ENCODE results near the gene TMEM95.
A peak's percentile ranks its signal among the peaks of the same experiment; 100 is the strongest.

TMEM95 gene

GRCh38 chr17:7329997-7330637 lies 24.8 kb upstream of the TMEM95 start (continued):
- peak; percentile 72 for TF ChIP-seq PATZ1 (tag by site-specific recombination; IDR thresholded peaks at IDR 0.05)
- peak; percentile 76; the same call in 1 of the 2 replicates for TF ChIP-seq IKZF3 (tag by site-specific recombination; IDR thresholded peaks at IDR 0.05)
- TF ChIP-seq, protein P1, sequence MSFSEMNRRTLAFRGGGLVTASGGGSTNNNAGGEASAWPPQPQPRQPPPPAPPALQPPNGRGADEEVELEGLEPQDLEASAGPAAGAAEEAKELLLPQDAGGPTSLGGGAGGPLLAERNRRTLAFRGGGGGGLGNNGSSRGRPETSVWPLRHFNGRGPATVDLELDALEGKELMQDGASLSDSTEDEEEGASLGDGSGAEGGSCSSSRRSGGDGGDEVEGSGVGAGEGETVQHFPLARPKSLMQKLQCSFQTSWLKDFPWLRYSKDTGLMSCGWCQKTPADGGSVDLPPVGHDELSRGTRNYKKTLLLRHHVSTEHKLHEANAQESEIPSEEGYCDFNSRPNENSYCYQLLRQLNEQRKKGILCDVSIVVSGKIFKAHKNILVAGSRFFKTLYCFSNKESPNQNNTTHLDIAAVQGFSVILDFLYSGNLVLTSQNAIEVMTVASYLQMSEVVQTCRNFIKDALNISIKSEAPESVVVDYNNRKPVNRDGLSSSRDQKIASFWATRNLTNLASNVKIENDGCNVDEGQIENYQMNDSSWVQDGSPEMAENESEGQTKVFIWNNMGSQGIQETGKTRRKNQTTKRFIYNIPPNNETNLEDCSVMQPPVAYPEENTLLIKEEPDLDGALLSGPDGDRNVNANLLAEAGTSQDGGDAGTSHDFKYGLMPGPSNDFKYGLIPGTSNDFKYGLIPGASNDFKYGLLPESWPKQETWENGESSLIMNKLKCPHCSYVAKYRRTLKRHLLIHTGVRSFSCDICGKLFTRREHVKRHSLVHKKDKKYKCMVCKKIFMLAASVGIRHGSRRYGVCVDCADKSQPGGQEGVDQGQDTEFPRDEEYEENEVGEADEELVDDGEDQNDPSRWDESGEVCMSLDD (tag by site-specific recombination; IDR thresholded peaks at IDR 0.05), result 0 out of 2 replicates have a peak, but pooled peaks have one; percentile 24
- peak; percentile 85 for TF ChIP-seq GLIS1 (tag by site-specific recombination; IDR thresholded peaks at IDR 0.05)
- TF ChIP-seq ZNF23 (tag by site-specific recombination; IDR thresholded peaks at IDR 0.05; ENCODE audit: borderline replicate concordance), result no peak
- TF ChIP-seq ZNF202 (tag by site-specific recombination; IDR thresholded peaks at IDR 0.05; ENCODE audit: borderline replicate concordance), result no peak
- TF ChIP-seq ZNF596 (tag by site-specific recombination; IDR thresholded peaks at IDR 0.05), result no peak
- TF ChIP-seq, protein P2, sequence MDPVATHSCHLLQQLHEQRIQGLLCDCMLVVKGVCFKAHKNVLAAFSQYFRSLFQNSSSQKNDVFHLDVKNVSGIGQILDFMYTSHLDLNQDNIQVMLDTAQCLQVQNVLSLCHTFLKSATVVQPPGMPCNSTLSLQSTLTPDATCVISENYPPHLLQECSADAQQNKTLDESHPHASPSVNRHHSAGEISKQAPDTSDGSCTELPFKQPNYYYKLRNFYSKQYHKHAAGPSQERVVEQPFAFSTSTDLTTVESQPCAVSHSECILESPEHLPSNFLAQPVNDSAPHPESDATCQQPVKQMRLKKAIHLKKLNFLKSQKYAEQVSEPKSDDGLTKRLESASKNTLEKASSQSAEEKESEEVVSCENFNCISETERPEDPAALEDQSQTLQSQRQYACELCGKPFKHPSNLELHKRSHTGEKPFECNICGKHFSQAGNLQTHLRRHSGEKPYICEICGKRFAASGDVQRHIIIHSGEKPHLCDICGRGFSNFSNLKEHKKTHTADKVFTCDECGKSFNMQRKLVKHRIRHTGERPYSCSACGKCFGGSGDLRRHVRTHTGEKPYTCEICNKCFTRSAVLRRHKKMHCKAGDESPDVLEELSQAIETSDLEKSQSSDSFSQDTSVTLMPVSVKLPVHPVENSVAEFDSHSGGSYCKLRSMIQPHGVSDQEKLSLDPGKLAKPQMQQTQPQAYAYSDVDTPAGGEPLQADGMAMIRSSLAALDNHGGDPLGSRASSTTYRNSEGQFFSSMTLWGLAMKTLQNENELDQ (tag by site-specific recombination; IDR thresholded peaks at IDR 0.05; ENCODE audit: low read depth), result no peak
- no peak for TF ChIP-seq ZNF558 (tag by site-specific recombination; IDR thresholded peaks at IDR 0.05)
- no peak for TF ChIP-seq ZNF571 (tag by site-specific recombination; IDR thresholded peaks at IDR 0.05)
- TF ChIP-seq ZNF19 (tag by site-specific recombination; IDR thresholded peaks at IDR 0.05; ENCODE audit: low read depth), result no peak
- peak; percentile 96 for TF ChIP-seq ZNF423 (tag by site-specific recombination; IDR thresholded peaks at IDR 0.05)
- peak; percentile 73 for TF ChIP-seq SP2 (tag by site-specific recombination; IDR thresholded peaks at IDR 0.05)
- TF ChIP-seq ZBTB20 (tag by site-specific recombination; IDR thresholded peaks at IDR 0.05), result peak; percentile 17; the same call in 1 of the 2 replicates
- TF ChIP-seq, protein P3, sequence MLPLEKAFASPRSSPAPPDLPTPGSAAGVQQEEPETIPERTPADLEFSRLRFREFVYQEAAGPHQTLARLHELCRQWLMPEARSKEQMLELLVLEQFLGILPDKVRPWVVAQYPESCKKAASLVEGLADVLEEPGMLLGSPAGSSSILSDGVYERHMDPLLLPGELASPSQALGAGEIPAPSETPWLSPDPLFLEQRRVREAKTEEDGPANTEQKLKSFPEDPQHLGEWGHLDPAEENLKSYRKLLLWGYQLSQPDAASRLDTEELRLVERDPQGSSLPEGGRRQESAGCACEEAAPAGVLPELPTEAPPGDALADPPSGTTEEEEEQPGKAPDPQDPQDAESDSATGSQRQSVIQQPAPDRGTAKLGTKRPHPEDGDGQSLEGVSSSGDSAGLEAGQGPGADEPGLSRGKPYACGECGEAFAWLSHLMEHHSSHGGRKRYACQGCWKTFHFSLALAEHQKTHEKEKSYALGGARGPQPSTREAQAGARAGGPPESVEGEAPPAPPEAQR (tag by site-specific recombination; IDR thresholded peaks at IDR 0.05), result no peak
- no peak for TF ChIP-seq ZXDB (tag by site-specific recombination; IDR thresholded peaks at IDR 0.05)
- TF ChIP-seq ZNF174 (tag by site-specific recombination; IDR thresholded peaks at IDR 0.05), result no peak
- peak; percentile 84 for TF ChIP-seq ZNF335 (tag by site-specific recombination; conservative IDR thresholded peaks at IDR 0.05)
